Stimulated activated CD4-positive, alpha-beta T cell treated with anti-CD3 and anti-CD28 coated beads, Interleukin-1b, Interleukin-23, amount 100 ng/mL, for 4 hours (primary cell): Measurements from ENCODE around the gene SORCS2.

Experiments used
- DNase-seq, 2 donors: peaks; one replicate each; pipeline ENCODE4 v3.0.0-alpha.2; 2020; ENCODE audit warnings: low read depth in 2 of 2

Gene SORCS2

DNA sequence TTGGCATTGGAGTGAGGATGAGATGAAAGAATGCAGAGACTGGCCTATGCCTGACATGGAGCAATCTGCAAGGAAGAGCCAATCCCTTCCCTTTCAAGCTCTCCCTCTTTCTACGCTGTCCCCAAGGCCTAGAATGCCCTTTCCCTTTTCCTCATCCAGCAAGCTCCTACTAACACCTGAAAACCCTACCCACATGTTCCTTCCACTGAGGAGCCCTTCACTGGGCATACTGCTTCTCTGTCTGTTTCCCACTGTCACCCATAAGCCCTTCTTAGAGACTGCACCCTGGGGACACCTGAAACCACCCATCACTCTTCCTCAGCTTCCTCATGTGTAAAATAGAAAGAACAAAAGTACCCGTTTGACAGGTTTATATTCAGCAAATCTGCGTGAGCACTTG, 492.0 kb downstream of the SORCS2 start:
- no peak for DNase-seq

DNA sequence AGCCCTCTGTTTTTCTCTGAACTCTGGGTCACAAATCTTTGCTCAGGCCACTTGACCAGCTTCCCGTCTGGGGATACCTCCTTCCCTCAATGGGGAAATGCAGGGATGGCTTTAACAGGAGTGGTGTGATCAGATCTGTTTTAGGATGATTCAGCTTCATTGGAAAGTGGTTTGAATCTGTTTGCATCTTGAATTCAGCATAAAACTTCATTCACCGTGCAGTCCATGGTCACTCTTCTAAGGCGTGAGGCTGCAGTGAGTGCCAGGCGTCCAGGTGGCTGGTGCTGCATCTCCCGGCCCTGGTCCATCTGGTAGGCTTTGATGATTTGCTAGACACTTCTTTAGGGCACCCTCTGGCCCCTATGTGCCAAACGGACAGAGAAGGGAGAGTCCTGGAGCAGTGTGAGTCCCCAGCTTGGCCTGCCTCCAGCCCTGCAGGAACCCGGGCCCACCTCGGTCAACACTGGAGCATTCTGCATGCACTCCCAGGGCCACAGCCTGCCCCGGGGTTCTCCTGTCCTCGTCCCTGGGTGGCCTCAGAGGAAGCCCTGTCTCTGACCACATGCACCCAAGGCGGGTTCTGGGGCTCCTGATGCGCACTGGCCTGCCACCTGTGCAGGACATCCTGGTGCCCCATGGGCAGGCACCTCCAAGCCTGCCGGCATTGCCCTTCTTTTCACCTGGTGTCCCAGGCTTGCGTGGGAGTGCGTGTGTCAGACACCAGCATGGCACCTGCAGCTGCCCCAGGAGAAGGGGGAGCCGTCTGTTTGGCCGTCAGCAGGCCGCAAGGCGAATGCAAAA, 493.9 kb downstream of the SORCS2 start:
- DNase-seq, result no peak

DNA sequence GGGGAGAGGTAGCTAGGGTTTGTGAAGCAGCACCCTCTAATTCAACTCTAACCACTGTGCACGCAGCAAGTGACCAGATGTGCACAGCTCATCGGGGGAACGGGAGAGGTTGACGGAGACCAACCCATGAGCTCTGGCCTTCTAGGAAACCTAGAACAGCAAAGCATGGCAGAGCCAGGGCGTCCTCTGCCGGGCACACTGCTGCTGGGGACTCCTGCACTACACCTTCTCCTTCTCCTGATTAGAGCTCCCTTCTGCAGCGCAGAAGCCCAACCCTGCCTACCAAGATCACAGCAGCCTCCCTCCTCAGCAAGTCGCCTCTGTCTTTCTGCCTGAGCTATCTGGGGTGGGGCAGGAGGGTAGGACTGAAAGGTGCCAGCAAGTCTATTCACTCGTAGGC, 494.7 kb downstream of the SORCS2 start:
- DNase-seq, result no peak

DNA sequence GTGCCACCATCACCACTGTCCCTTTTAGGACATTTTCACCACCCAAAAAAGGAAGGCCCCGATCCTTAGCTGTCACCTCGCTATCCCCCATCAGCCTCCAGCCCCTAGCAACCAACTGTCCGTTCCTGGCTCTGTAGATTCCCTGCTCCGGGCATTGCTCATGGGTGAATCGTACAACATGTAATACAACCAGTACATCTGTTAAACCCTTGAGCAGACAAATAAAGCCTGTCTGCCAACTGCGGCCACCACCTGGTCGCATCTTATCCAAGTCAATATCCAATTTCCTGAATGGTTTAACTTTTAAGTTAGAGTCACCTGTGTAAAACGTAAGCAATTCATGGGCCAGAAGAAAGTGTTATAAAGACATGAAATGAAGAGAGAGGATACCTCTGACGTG, 495.5 kb downstream of the SORCS2 start:
- no peak for DNase-seq

DNA sequence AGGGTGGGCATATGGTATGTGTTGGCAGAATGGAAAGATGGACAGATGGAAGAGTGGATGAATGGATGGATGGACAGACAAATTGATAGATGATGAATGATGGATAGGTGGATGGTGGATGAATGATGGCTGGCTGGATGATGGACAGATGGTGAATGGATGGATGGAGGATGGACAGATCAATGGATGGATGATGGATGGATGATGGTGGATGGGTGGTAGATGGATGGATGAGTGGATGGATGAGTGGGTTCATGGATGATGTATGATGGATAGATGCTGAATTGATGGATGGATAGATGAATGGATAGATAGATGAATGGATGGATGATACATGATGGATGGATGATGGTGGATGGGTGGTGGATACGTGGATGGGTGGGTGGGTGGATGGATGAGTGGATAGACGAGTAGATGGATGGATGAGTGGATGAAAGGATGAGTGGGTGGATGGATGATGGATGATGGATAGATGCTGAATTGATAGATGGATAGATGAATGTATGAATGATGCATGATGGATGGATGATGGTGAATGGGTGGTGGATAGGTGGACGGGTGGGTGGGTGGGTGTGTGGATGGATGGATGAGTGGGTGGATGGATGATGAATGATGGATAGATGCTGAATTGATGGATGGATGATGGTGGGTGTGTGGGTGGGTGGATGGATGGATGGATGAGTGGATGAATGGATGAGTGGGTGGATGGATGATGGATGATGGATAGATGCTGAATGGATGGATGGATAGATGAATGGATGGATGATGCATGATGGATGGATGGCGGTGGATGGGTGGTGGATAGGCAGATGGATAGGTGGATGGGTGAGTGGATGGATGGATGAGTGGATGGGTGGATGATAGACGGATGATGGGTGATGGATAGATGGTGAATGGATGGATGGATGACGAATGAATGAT, 497.7 kb downstream of the SORCS2 start:
- DNase-seq, result no peak

DNA sequence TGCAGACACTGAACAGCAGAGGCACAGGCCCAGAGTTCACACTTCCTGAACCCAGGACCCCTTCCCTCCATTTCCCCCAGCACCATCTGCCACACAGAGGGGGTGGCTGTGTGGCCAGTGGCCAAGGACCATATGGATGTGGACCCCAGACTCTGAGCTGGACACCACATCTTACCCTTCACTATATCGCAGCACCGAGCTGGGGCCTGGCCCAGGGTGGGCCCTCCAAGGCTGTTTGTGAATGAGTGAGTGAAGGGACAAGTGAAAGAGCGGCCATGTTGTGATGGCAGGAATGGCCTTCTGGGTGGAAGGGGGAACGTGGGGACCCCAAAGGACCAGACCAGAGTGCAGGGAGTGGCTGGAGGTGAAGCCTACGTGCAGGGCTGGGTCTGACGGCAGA, 498.7 kb downstream of the SORCS2 start:
- no peak for DNase-seq

DNA sequence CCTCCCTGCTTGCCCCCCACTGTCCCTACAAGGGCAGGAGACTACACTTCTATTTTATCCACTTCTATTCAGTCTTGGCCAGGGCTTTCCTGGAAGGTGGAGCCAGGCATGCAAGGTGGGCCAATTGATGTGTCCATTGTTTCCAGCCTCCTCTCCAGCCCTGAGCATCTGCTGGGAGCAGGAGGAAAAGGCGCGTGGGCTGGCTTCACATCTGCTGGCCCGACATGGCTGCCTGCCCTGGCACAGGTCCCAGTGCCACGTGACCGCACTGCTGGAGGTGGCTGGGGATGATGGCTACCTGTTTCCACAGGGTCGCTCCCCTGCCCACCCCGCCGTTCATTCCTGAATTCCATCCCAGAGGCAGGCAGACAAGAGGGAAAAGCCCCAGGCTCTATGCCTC, 499.6 kb downstream of the SORCS2 start:
- no peak for DNase-seq

DNA sequence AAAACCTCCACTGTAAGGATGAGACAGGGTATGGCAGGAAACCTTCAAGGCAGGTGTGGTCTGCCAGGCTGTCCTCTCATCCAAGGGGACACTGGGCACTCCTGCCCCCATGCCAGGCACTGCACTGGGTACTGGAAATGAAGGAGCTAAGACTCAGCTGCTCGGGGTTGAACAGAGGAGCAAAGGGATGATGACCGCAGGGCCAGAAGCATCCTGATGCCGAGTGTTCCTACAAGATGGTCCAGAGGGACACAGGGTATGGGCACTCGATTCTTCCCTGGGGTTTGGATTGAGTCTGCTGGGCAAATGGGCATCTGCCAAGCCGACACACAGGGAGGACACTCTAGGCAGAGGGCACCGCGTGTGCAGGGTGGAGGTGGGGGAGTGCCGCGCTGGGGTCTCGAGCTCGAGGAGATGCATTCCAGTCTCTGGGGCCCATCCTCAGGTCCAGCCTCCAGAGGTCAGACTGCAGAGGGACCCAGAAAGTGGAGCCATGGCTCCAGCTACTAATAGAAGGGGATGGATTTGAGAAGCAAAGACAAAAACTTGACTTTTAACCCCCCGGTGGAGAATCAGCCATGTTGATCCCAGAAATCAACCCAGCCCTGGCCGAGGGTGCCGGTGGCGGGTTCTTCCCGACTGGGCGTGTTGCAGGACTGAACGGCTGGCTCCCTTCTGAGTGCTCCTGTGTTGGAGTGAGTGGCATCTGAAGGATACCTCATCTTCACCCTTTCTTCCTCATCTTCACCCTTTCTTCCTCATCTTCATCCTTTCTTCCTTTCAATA, 500.3 kb downstream of the SORCS2 start:
- DNase-seq, result no peak

DNA sequence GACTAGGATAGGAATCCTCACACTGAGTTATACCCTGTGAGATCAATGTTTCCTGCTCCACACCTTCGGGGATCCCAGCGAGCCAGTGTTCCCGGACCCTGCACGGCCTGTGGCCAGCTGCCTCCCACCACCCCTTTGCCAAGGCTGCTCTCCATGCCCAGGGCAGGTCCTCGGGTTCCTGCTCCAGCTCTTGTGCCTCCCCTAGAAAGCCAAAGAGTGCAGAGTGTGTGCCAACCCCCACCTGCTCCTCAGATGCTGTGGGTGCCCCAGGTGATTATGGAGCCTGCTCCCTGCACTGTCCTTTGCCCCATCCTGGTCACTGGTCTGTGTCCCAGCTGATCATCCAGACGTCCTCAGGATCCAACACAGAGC, 500.9 kb downstream of the SORCS2 start:
- no peak for DNase-seq

DNA sequence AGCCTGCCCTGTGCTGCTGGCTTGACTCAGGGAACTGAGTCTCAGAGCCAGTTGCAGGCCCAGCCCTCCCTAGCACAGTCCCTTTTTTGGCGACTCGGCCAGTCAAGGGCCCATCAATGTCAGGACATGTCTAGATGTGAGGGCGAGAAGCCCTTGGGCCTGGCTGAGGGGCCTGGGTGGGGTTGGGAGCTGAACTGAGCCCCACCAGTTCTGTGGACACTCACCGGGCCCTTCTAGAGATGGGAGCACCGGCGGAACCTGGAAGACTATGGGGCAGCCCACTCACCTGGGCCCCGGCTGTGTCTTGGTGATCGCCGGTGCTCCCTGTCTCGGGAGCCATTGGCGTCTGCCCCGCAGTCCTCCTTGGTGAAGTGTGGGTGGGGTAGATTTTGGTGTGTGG, 501.4 kb downstream of the SORCS2 start:
- DNase-seq, result no peak

DNA sequence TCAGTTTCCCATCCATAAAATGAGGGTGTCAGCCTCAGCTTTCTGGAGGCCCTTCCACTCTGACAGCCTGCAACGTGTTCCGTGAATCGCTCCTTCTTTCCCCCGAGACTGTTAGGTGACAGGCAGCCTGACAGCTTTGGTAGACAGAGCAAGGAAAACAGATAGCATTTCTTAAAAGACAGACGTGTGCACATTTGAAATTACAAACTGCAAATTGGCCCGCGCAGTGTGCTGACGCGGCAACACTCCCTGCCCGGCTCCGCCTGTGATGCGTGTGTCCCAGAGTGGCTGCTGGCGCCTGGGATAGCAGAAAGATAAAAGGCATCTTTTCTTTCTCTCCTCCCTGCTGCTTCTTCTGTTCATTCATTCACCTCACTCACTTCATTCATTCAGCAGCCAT, 502.0 kb downstream of the SORCS2 start:
- DNase-seq, result no peak

DNA sequence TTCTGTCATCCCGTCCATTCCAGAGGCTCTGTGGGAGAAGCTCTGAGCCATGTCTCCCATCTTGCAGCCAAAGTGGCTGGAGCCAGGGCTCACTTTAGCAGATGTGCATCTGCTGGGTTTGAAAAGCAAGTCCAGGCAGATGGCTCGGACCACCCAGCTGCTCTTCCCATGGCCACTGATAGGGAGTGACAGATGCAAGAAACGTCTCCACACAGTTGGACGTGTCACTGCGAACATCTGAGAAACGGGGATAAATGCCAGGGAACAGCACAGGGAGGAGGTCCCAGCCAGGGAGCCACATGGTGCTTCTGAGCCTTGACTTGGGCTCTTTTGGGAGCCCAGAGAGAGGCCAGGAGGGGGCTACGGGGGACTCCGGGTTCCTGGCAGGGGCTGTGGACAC, 505.0 kb downstream of the SORCS2 start:
- DNase-seq, result no peak

DNA sequence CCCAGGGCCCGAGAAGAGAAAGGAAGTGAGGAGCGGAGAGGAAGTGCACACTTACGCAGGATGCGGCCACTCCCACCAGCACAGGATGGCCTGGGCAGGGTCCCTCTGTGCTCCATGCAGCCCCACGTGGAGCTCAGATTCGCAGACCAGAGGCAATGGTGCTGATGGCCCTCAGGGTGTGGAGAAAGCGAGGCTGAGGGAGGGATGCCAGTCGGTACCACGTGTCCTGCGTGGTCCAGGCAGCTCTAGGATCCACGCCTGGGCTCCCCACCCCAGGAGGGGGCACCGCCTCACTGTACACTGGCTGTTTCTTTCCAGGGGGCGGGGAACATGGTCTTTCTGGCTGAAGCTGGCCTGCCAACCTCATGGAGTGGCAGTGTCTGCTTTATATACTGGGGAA, 505.5 kb downstream of the SORCS2 start:
- no peak for DNase-seq

DNA sequence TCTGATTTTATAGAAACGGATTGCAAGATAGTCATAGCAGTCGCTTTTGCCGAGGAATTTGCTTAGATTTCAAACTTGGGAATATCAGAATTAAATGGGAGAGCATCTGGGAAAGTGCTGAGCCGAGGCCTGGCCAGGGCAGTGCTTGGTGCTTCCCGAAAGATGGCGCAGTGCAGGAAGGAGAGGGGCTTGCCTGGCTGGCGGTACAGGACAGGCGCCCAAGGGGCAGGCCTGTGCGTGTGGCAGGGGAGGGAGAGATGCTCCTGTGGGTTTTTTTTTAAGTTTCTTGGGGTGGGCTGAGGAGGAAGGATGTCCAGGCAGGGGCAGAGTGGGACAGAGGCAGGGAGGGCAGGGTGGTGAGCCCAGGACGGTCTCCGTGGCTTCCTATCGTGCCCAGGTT, 506.2 kb downstream of the SORCS2 start:
- no peak for DNase-seq

DNA sequence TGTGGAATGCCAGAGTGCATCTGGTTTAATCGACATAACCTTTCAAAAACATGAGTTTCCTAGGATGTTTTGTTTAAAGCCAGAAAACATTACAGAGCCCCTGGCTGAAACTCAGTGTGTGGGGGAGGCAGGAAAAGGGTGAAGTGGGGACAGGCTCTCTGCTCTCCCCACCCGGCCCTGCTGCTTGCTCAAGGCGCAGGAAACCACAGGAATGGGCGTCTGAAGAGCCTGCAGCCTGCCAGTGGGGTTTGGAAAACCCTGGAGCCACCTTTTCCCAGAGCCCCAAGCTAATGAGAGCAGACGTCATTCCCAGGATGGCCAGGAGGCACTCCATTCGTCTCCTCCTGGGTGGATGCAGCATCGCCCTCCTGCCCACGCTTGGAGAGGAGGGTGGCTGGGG, 506.7 kb downstream of the SORCS2 start:
- DNase-seq, result no peak

DNA sequence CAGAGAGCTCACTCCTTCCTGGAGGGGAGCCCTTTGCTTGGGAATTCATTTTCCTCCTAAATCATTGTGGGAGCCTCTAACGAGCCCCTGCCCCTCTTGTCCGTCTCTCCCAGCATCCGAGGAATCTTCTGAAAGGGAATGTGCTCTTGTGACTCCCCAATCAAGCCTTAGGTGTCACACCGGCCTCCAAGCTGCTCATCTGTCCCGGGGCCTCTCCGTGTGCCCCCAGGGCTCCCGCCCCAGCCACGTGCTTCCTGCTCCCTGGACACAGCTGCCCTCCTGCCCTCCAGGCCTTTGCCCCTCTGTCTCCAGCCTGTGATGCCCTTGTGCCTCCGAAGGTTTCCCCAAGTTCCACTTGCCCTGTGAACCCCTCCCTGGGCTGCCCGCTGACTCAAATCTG, 507.5 kb downstream of the SORCS2 start:
- no peak for DNase-seq

DNA sequence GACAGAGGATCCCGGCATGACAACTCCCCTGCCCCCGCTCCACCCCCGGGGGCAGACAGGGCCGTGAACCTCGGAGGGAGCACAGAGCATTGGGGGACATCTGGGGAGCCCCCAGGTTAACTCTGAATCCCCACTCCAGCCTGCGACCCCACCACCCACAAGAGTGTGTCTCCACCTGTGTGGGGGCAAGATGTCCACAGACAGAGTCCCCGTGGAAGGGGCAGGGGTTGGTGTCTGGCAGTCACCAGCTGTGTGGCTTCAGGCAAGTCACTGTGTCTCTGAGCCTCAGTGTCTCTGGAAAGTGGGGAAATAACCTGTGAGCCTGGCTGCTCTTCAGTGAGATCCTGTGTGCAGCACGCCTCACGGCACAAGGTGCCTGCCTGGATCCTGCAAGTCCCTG, 508.3 kb downstream of the SORCS2 start:
- DNase-seq, result no peak

DNA sequence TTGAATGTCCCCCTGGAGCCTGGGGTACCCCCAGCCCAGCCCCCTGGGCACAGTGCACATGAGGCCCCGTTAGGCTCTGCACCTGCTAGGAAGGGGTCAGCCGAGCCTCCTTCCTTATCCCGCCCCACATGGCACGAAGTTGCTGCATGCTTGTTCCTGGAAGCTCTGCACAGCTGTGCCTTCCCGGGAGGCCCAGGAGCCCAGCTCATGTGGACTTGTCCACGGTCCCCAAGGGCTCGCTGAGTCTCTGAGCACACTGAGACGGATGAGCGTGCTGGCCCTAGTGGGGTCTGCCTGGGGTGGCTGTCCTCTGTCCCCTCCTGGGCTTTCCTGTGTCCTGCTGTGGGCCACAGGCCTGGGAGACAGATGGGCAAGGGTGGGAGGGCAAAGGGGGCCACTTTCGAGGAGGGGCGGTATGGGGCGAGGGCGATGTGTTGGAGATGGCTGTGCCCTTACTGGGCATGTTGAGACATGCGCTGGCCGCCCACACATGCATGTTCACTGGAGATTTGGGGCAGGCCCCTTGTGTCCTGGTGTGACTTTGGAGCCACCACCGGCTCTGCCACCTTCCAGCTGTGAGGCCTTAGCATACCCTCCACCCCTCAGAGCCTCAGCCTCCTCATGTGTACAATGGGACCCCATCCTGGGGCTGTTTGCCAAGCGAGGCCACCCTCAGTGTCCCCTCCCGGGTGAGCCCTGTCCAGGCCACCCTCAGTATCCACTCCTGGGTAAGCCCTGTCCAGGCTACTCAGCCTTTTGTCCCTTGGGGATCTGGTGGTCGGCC, 509.7 kb downstream of the SORCS2 start:
- DNase-seq, result no peak

DNA sequence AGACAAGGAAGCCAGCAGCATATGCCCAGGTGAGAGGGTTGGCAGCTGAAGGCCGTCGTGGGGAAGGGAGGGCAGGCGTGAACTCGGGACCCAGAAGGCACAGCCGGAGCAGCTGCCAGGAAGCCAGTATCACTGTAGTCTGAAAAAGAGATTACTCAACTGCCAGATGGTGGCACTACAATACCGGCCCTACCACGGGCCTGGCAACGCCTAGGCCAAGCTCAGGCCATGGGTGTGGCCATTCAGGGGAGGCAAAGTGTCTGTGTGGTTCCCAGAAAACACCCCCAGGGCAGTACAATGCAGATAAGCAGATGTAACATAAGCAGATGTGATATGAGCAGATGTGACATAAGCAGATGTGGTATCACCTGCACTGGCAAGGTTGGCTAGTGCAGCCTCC, 511.4 kb downstream of the SORCS2 start:
- no peak for DNase-seq

DNA sequence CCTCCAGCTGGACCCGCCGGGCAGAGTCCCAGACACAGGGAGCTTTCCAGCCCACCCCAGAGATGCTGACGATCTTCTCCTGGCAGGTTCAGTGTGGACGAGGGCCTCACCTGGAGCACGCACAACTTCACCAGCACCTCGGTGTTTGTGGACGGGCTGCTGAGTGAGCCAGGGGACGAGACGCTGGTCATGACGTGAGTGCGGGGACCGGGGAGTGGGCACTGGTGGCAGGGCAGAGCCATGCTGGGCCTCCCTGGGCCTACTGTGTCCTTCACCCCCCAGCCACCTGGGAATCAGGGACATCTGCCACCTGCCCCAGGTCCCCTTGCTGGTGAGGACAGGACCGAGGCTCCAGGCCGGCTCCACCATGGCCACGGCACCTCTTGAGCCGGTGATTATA, 511.8 kb downstream of the SORCS2 start:
- DNase-seq, result no peak

DNA sequence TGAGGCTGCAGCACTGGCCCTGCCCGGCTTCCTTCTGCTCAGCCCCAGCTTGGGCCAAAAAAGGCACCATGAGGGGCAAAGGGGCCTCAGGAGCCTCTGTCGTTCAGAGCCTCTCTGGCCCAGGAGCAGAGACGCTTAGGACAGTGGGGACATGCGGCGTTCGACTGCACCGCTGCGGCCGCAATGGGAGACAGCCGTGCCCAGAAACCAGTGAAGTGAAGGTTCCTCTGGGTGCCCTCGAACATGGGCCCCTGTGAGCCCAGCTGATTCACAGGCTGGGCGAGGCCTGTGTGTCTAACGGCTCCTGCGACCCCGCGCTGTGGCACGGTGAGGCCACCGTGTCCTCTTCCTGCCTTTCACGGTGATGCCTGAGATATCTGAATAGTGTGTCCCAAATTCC, 512.3 kb downstream of the SORCS2 start:
- no peak for DNase-seq

DNA sequence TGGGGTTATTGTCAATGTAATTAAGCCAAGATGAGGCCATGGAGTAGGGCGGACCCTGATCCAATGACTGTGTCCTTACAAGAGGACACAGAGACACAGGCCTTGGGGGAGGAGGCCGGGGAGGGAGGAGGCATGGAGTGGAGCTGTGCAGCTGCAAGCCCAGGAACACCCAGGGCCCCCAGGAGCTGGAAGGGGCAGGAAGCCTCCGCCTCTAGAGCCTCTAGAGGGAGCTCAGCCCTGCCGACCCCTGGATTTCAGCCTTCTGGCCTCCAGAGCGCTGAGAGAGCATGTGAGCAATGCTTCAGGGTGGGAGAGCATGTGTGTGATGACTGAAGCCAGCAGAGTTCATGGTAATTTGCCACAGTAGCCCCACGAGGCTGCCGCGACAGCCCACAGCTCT, 512.7 kb downstream of the SORCS2 start:
- DNase-seq, result no peak
